BLaER1 treated with 17β-estradiol and CSF1 and Interleukin-3, amounts not matched to agents 10 nM and 100 nM (cell line): ENCODE measurements around the gene GPR31.
"Not testable (repeated sequence)": the region's sequence is repeated elsewhere in the genome, so short reads cannot be mapped to it uniquely, and the experiment has no call there.

Source experiments
- H3K27ac ChIP-seq, 11 experiments: shearing (Covaris generic); formaldehyde crosslinking; 2 replicates each; pipeline ENCODE4 v1.8.1; 2022
- H3K27me3 ChIP-seq, 11 experiments: shearing (Covaris generic); formaldehyde crosslinking; 2 replicates each; pipeline ENCODE4 v1.8.1; 2022
- H3K36me3 ChIP-seq, 11 experiments: shearing (Covaris generic); formaldehyde crosslinking; 2 replicates each; pipeline ENCODE4 v1.8.1; 2022
- H3K4me1 ChIP-seq, 10 experiments: shearing (Covaris generic); formaldehyde crosslinking; 2 replicates each; pipeline ENCODE4 v1.8.1; 2022
- H3K4me2 ChIP-seq, 11 experiments: shearing (Covaris generic); formaldehyde crosslinking; 2 replicates each; pipeline ENCODE4 v1.8.1; 2022
- H3K4me3 ChIP-seq, 10 experiments: shearing (Covaris generic); formaldehyde crosslinking; 2 replicates each; pipeline ENCODE4 v1.8.1; 2022
- H3K9ac ChIP-seq, 11 experiments: shearing (Covaris generic); formaldehyde crosslinking; 2 replicates each; pipeline ENCODE4 v1.8.1; 2022
- H3K9me3 ChIP-seq, 11 experiments: shearing (Covaris generic); formaldehyde crosslinking; replicated peaks in 1 of 11; 2 replicates each; pipeline ENCODE4 v1.8.1; 2022
- H4K20me1 ChIP-seq, 11 experiments: shearing (Covaris generic); formaldehyde crosslinking; 2 replicates each; pipeline ENCODE4 v1.8.1; 2022
- Cebpa-rat ChIP-seq, 11 experiments: shearing (Covaris generic); IDR thresholded peaks; 2 replicates each; pipeline ENCODE4 v1.8.1; 2022

Gene GPR31, protein sequence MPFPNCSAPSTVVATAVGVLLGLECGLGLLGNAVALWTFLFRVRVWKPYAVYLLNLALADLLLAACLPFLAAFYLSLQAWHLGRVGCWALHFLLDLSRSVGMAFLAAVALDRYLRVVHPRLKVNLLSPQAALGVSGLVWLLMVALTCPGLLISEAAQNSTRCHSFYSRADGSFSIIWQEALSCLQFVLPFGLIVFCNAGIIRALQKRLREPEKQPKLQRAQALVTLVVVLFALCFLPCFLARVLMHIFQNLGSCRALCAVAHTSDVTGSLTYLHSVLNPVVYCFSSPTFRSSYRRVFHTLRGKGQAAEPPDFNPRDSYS

DNA sequence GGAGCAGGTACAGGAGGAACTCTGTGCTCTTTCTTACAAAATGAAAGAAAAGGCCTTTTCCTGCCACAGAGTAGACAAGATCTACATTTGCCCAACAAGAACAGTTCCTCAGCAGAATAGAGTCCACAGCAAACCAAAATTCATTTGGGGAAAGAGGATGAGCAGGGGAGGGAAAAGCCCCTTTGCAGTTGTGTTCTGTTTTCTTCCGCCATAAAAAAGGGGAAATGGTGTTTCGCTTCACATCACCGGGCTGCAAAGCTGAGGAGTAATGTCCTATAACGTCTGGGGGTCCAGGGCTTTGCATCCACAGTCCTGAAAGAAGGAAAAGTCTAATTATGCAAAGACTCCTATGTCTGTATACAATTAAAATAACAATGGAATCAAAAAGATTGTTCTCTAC, at the start of gene GPR31:
GPR31 (minus strand) TSS at position 118 of the 400 bp plus-strand sequence. CDS start 149 bp downstream, outside the sequence.
- peak within 1 kb of the TSS; percentile 53 to 84 (median 69) for H3K4me2 ChIP-seq
- H3K4me1 ChIP-seq, result peaks cover 14 to 41% (median 28%) of the 10 kb centered on the region in 10 experiments
- H3K4me3 ChIP-seq, result no peak within 1 kb of the TSS
- no peaks in the 10 kb centered on the region for H3K27me3 ChIP-seq
- no peak within 1 kb of the TSS for H3K9ac ChIP-seq
- peak within 1 kb of the TSS in 2 of 11 experiments; percentile 7 to 14; a peak in 2 of 22 replicates for H3K27ac ChIP-seq
- no peaks in the 10 kb centered on the region for H3K9me3 ChIP-seq
- no peaks in the 10 kb centered on the region; a peak in 2 of 22 replicates for H4K20me1 ChIP-seq
- TF ChIP-seq Cebpa-rat (IDR thresholded peaks at IDR 0.05), result no peak
- no peaks in the 10 kb centered on the region for H3K36me3 ChIP-seq

DNA sequence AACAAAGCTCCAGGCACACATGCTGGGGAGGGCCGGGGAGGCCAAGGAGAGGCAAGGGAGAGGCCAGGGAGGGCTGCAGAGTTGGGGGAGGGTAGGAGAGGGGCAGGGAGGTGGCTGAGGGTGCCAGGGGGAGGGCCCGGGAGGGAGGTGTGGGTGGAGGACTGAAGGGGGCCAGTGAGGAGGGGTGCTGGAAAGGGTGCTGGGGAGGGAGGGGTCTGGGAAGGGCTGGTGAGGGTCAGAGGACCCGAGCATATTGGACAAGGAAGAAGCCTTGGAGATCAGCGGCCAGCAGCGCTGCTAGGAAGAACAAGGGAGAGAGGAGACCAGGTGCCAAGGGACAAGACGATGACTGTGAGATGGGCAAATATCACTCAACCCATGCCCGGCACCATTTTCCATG, 49.7 kb upstream of the GPR31 start:
- H3K27ac ChIP-seq, result no peak overlapping the region
- no peaks in the 10 kb centered on the region for H3K36me3 ChIP-seq
- no peaks in the 10 kb centered on the region for H3K9me3 ChIP-seq
- peaks cover 11 to 23% (median 14%) of the 10 kb centered on the region in 11 experiments for H3K27me3 ChIP-seq
- H3K9ac ChIP-seq, result no peak overlapping the region
- H3K4me3 ChIP-seq, result no peak overlapping the region
- peak overlapping the region in 6 of 11 experiments; percentile 20 to 56 (median 30); a peak in 8 of 22 replicates for H3K4me2 ChIP-seq
- peaks cover 16 to 52% (median 44%) of the 10 kb centered on the region in 10 experiments; a peak in 19 of 20 replicates for H3K4me1 ChIP-seq
- TF ChIP-seq Cebpa-rat (IDR thresholded peaks at IDR 0.05), result no peak
- H4K20me1 ChIP-seq, result no peaks in the 10 kb centered on the region

DNA sequence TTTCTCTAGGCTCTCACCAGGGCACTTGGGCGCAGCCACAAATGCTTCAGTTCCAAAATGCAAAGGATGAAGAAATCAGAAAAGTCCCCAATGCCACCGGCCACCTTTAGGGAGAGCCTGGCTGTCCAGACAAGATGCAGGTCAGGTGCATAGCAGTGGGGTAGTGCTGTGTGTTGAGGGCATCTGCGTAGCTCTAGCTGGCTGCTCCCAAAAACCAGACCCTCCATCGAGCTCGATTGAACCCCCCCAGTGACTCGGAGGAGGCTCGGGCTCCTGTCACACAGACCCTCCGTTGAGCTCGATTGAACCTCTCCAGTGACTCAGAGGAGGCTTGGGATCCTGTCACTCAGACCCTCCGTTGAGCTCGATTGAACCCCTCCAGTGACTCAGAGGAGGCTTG, 47.5 kb upstream of the GPR31 start:
- peaks cover under 1 to 30% (median 26%) of the 10 kb centered on the region in 10 experiments; a peak in 17 of 20 replicates for H3K4me1 ChIP-seq
- H3K36me3 ChIP-seq, H3K4me3 ChIP-seq, H3K9me3 ChIP-seq, H3K9ac ChIP-seq, H3K27ac ChIP-seq, H3K4me2 ChIP-seq, H4K20me1 ChIP-seq: not testable (repeated sequence)
- peaks cover 7 to 23% (median 13%) of the 10 kb centered on the region in 11 experiments for H3K27me3 ChIP-seq

DNA sequence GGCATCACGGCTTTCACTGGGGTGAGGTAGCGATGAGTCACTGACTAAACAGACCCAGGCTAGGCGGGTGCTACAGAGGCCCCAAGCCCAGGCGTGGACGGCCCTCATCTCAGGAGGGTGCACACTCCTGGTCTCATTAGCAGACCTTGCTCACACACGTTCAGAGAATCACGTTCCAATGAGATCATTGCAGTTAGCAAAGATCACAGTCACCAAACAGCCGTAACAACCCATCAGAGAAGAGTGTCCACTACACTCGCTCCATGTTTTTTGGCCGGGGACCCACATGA, 46.2 kb upstream of the GPR31 start:
- H3K4me2 ChIP-seq, result peak overlapping the region in 4 of 11 experiments; percentile 41 to 70 (median 66); a peak in 10 of 22 replicates
- not testable (repeated sequence) for H3K9me3 ChIP-seq

DNA sequence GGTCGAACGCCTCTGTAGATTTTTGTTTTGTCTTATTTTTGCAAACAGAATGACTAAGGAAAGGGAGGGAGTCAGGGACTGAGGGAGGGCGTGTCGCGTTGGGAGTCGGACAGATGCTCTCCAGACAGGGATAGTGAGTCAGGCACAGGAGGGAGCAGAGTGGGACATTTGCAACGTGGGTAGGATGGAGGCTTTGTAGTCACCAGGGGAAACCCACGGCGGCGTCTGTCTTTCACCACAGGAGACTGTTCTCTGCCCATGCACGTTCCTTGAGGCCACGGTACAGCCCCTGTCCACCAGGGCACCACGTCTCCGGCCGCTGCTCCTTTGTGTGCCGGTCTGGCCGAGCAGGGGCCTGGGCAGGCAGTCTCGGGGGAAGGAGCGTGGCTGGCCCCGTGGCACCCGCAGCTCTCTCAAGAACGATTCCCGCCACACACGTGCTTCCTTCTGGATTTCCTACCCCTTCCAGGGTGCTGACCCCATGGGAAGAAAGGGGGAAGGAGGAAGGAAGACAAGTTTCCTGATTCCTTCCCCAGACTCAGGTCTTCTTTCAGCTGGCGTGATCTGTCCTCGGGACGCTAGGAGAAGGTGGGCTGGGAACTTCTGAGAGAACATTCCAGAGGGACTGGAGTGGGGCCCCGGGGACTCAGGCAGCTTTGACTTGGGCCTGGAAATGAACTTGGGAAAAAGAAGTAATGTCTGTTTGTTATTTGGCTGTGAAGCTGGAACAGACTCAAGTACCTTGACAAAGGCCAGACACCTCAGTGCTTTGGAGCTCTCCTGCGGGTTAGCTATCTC, 45.7 kb upstream of the GPR31 start:
- H3K4me1 ChIP-seq, result peaks cover 0 to 24% (median 20%) of the 10 kb centered on the region in 10 experiments; a peak in 14 of 20 replicates
- H3K4me3 ChIP-seq, H3K27ac ChIP-seq: not testable (repeated sequence)

More for the DNA sequence above, 46.2 kb upstream of the GPR31 start:
- not testable (repeated sequence) for H3K9ac ChIP-seq, H3K4me3 ChIP-seq, H3K27ac ChIP-seq, H4K20me1 ChIP-seq, H3K36me3 ChIP-seq
- peaks cover 7 to 31% (median 20%) of the 10 kb centered on the region in 11 experiments for H3K27me3 ChIP-seq
- peaks cover 0 to 24% (median 20%) of the 10 kb centered on the region in 10 experiments; a peak in 14 of 20 replicates for H3K4me1 ChIP-seq

DNA sequence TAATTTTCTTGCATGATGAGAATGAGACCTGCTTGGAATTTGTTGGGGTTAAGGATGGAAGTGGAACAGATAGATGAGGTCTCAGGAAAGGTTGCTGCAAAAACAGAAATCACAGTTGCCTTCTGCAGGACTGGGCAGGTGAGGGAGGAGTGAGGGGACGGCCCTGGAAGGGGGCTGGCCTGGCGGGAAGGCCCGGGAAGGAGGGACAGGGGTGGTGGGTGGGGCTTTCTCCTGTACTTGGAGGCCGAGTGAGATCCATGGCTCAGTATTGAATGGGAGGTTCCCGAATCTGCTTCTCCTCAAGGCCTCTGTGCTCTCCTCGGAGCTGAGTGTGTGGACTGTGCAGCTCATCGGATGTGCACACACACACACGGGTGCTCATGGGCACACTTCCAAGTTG, 44.8 kb upstream of the GPR31 start:
- not testable (repeated sequence) for H3K4me3 ChIP-seq, H3K27ac ChIP-seq, H4K20me1 ChIP-seq, H3K36me3 ChIP-seq, H3K9ac ChIP-seq, H3K9me3 ChIP-seq
- Histone ChIP-seq H3K4me2 (peak overlapping the region in 7 of 11 experiments; percentile 30 to 70 (median 60); a peak in 7 of 22 replicates), H3K4me1 (peaks cover 0 to 24% (median 20%) of the 10 kb centered on the region in 10 experiments; a peak in 14 of 20 replicates), H3K27me3 (peaks cover 7 to 45% (median 34%) of the 10 kb centered on the region in 11 experiments)

More for the DNA sequence above, 45.7 kb upstream of the GPR31 start:
- H3K9me3 ChIP-seq, H3K36me3 ChIP-seq, H3K9ac ChIP-seq, H4K20me1 ChIP-seq: not testable (repeated sequence)
- H3K27me3 ChIP-seq, result peaks cover 7 to 36% (median 26%) of the 10 kb centered on the region in 11 experiments
- peak overlapping the region in 9 of 11 experiments; percentile 14 to 70 (median 60); a peak in 16 of 22 replicates for H3K4me2 ChIP-seq

DNA sequence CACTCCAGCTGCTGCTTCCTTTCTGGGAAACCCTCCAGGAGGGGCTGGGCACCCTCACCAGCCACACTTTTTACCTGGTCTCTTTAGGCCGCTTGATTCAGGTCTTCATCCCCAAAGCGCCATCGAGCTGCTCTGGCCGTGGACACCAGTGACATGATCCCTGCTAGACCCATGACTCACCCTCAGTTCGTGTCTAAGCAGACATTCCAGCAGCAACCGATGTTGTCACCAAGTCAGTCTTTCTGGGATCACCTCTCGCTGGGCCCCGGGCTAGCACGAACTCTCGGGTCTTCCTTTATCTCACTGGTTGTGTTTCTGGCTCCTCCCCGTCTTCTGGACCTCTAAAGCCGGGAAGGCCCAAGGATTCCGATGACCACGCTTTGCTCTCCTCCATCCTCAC, 43.0 kb upstream of the GPR31 start:
- Histone ChIP-seq H3K27me3 (peaks cover 20 to 60% (median 48%) of the 10 kb centered on the region in 11 experiments), H3K9me3 (no peaks in the 10 kb centered on the region; a peak in 1 of 22 replicates), H3K9ac (no peak overlapping the region), H3K27ac (no peak overlapping the region), H4K20me1 (no peaks in the 10 kb centered on the region), H3K4me2 (no peak overlapping the region), H3K4me3 (no peak overlapping the region), H3K36me3 (no peaks in the 10 kb centered on the region), H3K4me1 (peaks cover 0 to 15% (median 13%) of the 10 kb centered on the region in 10 experiments; a peak in 14 of 20 replicates)
- no peak for TF ChIP-seq Cebpa-rat (IDR thresholded peaks at IDR 0.05)

DNA sequence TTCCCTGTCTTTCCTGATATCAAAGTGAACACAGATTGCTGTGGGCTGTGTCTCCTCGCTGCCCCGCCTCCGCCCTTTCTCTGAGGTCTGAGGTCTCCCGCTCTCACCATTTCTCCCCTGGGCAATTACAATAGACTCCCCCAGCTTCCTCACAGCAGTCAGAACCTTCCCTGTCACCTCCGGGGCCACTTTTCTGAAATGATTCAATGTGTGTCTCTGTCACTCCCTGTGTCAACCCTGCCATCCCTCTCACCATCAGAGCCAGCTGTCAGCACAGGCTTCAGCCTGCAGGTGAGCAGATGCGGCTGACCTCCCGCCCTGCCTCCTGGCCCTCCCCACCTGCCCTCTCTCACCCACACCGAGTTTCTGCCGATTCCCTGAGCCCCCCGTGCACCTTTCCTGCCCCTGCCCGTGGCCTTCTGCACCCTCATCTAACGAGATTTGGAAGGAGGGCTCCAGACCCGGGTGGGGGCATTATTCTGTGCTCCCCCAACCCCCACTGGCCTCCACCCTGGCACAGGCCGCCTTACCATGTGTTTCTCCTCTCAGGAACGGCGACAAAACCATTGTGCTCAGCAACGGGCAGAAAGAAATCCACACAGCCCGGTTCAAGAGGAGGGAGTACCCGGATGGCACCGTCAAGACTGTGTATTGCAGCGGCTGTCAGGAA, 38.3 kb upstream of the GPR31 start:
- H3K9me3 ChIP-seq, H3K36me3 ChIP-seq, H4K20me1 ChIP-seq, H3K9ac ChIP-seq, H3K27ac ChIP-seq, H3K4me3 ChIP-seq, H3K4me1 ChIP-seq: not testable (repeated sequence)
- H3K27me3 ChIP-seq, result peaks cover 23 to 53% (median 44%) of the 10 kb centered on the region in 11 experiments
- H3K4me2 ChIP-seq, result peak overlapping the region in 3 of 11 experiments; percentile 10 to 30 (median 16); a peak in 1 of 22 replicates

DNA sequence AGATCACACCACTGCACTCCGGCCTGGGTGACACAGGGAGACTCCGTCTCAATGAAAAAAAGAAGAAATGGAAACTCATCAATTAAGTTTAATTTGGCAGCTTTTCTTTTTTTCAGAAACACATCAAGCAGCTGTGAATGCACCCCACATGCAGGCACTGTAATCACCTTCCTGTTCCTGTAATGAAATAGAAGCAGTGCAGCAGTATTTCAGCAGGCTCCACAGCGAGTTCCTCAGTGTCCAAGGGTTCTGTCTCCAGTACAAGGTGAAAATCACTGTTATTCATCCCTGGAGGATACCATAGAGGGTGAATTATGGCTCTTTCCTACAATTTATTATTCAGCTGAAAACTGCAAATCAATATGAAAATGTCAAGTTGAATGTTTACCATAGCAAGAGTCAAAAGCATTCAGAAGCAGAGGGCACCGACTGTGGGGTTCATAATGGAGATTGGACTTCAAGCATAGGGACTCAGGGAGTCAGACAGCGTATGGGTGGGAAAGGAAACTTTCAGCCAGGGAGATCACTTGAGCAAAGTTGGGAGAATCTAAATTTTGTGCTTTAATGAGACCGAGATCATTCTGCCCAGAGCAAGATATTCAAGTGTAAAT, 35.8 kb upstream of the GPR31 start:
- not testable (repeated sequence) for H3K9me3 ChIP-seq, H3K36me3 ChIP-seq, H3K27ac ChIP-seq, H3K4me1 ChIP-seq, H4K20me1 ChIP-seq, H3K4me3 ChIP-seq, H3K4me2 ChIP-seq, H3K9ac ChIP-seq
- peaks cover 23 to 43% (median 33%) of the 10 kb centered on the region in 11 experiments for H3K27me3 ChIP-seq

DNA sequence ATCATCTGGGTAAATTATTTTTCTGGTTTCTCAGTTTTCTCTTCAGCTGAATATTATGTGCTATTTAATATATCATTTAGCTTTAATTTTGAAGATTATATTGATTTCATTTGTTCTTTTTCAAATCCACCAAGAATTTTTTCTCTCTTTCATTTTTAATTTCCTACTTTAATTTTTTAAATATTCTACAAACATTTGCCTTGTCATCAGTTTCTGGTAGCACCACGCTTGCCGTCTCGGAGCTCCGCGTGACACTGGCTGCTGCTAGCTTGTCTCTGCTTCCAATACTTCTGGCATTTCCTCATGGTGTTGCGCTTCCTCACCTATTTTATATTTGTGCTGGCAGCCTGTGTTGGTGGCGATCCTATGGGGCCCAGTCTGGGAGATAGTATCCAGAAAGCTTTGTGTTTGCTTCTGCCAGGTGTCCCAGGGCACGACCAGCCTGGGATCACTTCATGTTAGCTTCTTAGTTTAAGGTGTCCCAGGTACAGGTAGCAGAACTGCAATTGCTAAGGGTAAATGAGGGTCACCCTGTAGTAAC, 33.3 kb upstream of the GPR31 start:
- H3K4me1 ChIP-seq, H3K36me3 ChIP-seq, H3K9me3 ChIP-seq, H3K9ac ChIP-seq, H3K27ac ChIP-seq, H4K20me1 ChIP-seq, H3K4me2 ChIP-seq, H3K4me3 ChIP-seq: not testable (repeated sequence)
- peaks cover 8 to 19% (median 12%) of the 10 kb centered on the region in 11 experiments for H3K27me3 ChIP-seq

DNA sequence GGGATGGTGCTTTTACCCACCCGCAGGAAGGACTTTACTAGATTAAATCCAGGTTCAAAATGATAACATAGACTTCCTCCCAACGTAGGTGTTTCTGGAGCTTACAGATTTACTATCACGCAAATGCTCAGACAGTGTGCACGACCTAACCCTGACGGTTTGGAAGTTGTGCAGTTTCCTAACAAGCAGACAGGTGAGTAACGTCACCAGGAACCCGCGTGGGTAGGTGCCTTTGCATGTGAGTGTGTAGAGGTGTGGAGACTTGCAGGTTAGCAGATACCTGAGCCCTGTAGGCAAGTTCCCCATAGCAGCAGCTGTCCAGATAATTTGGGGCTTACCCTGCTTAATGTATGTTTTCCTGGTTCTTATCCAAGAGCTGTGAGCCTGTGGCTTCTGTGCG, 29.5 kb upstream of the GPR31 start:
- not testable (repeated sequence) for H3K27ac ChIP-seq, H3K9ac ChIP-seq, H3K36me3 ChIP-seq, H3K4me2 ChIP-seq, H3K4me3 ChIP-seq, H4K20me1 ChIP-seq, H3K4me1 ChIP-seq, H3K9me3 ChIP-seq, H3K27me3 ChIP-seq

DNA sequence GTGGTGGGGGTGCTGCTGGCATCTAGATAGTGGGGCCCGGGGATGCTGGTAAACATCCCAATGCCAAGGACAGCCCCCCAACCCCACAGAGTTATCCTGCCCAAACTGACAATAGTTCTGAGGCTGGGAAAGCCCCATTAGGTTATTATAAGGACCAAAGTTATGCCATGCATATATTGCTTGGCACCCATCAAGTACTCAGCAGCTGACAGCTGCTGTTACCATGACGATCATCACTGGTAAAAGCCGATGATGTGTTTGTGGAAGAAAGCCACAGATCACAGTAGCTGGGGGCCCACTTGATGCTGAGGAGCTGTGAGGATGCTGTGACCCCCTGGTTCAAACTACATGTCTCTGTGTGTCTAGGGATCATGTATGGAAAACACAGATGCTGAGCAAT, 27.3 kb upstream of the GPR31 start:
- not testable (repeated sequence) for H3K9ac ChIP-seq, H3K27ac ChIP-seq, H3K4me3 ChIP-seq, H3K4me2 ChIP-seq, H3K9me3 ChIP-seq, H4K20me1 ChIP-seq, H3K27me3 ChIP-seq, H3K4me1 ChIP-seq, H3K36me3 ChIP-seq
